GM23338 (cell line): ENCODE data around the gene TOX2. TPM values are rescaled to one million over a fixed set of nuclear protein-coding genes. Genes with fewer than 3 reads are reported as not detected.

Experiments
- ATAC-seq: fragments of 200-7000 bp; cut with Tn5 transposase; 3 replicates; pipeline ENCODE4 v1.9.1; 2020
- DNase-seq: peaks from one replicate; pipeline ENCODE4 v3.0.0-alpha.2; 2015; ENCODE audit warnings: low spot score
- H2AFZ ChIP-seq: fragments of 200-600 bp; sonication (generic); 2 replicates; pipeline ENCODE4 v1.8.0; 2016; ENCODE audit warnings: antibody characterized with exemption, mild to moderate bottlenecking, moderate library complexity
- H3F3A ChIP-seq: fragments of 200-600 bp; sonication (generic); replicated peaks from 2 replicates; pipeline ENCODE4 v1.8.0; 2017; ENCODE audit warnings: antibody characterized with exemption, mixed run types, low read depth
- H3K27ac ChIP-seq: fragments of 200-600 bp; sonication (generic); 2 replicates; pipeline ENCODE4 v1.6.1; 2016; ENCODE audit warnings: low read depth
- H3K27me3 ChIP-seq: fragments of 200-600 bp; sonication (generic); 2 replicates; pipeline ENCODE4 v1.8.0; 2016; ENCODE audit warnings: mild to moderate bottlenecking, mixed run types, moderate library complexity; ENCODE audit not compliant: insufficient read depth
- H3K36me3 ChIP-seq: fragments of 200-600 bp; sonication (generic); 2 replicates; pipeline ENCODE4 v1.8.0; 2016; ENCODE audit warnings: mild to moderate bottlenecking; ENCODE audit not compliant: insufficient read depth
- H3K4me1 ChIP-seq: fragments of 200-600 bp; sonication (generic); 2 replicates; pipeline ENCODE4 v1.8.0; 2016; ENCODE audit warnings: mild to moderate bottlenecking, moderate library complexity; ENCODE audit not compliant: insufficient read depth
- H3K4me2 ChIP-seq: fragments of 200-600 bp; sonication (generic); 2 replicates; pipeline ENCODE4 v1.7.1; 2017; ENCODE audit warnings: mixed run types
- H3K4me3 ChIP-seq: fragments of 200-600 bp; sonication (generic); 2 replicates; pipeline ENCODE4 v1.6.1; 2016; ENCODE audit warnings: mixed run types
- H3K79me2 ChIP-seq: fragments of 200-600 bp; sonication (generic); replicated peaks from 2 replicates; pipeline ENCODE4 v1.8.0; 2017; ENCODE audit warnings: mild to moderate bottlenecking; ENCODE audit not compliant: insufficient read depth
- H3K9me2 ChIP-seq: fragments of 200-600 bp; sonication (generic); 2 replicates; pipeline ENCODE4 v1.8.0; 2017; ENCODE audit not compliant: insufficient read depth
- H4K20me1 ChIP-seq: fragments of 200-600 bp; sonication (generic); replicated peaks from 2 replicates; pipeline ENCODE4 v1.8.0; 2017; ENCODE audit warnings: mild to moderate bottlenecking; ENCODE audit not compliant: insufficient read depth
- H3K27ac Mint-ChIP-seq: 2 replicates; pipeline ENCODE4 v1.8.0; 2020; ENCODE audit warnings: inconsistent platforms, mild to moderate bottlenecking, moderate library complexity, mixed read lengths
- H3K27me3 Mint-ChIP-seq: 3 replicates; pipeline ENCODE4 v1.8.0; 2022; ENCODE audit warnings: low read depth, mild to moderate bottlenecking, moderate library complexity, mixed read lengths, inconsistent platforms; ENCODE audit not compliant: insufficient read depth, poor library complexity
- H3K36me3 Mint-ChIP-seq: 3 replicates; pipeline ENCODE4 v1.8.0; 2021; ENCODE audit warnings: low read depth, mild to moderate bottlenecking, inconsistent platforms, moderate library complexity, mixed read lengths
- H3K4me1 Mint-ChIP-seq: 3 replicates; pipeline ENCODE4 v1.8.0; 2020; ENCODE audit warnings: mild to moderate bottlenecking, inconsistent platforms, mixed read lengths
- H3K4me3 Mint-ChIP-seq: 3 replicates; pipeline ENCODE4 v1.8.0; 2021; ENCODE audit warnings: moderate library complexity, mild to moderate bottlenecking, inconsistent platforms, mixed read lengths
- H3K9me3 Mint-ChIP-seq: 3 replicates; pipeline ENCODE4 v1.8.0; 2020; ENCODE audit warnings: moderate library complexity, mild to moderate bottlenecking, inconsistent platforms, mixed read lengths
- CREB1 ChIP-seq: fragments of 250-450 bp; sonication (Bioruptor Pico); IDR thresholded peaks from 2 replicates; pipeline ENCODE4 v1.5.0; 2020; ENCODE audit warnings: low read depth, mild to moderate bottlenecking, moderate library complexity
- EZH2 ChIP-seq: fragments of 200-600 bp; sonication (generic); IDR thresholded peaks from one replicate; pipeline ENCODE4 v1.8.0; 2017; ENCODE audit warnings: antibody characterized with exemption, mild to moderate bottlenecking, low read depth; ENCODE audit not compliant: unreplicated experiment
- EZH2phosphoT487 ChIP-seq: fragments of 200-600 bp; sonication (generic); IDR thresholded peaks from one replicate; pipeline ENCODE4 v1.8.1; 2018; ENCODE audit warnings: antibody characterized with exemption; ENCODE audit not compliant: unreplicated experiment
- JUNB ChIP-seq: IDR thresholded peaks from one replicate; pipeline ENCODE4 v1.6.1; 2016; ENCODE audit warnings: antibody characterized with exemption; ENCODE audit not compliant: unreplicated experiment
- NANOG ChIP-seq: IDR thresholded peaks from 2 replicates; pipeline ENCODE4 v1.6.1; 2016; ENCODE audit warnings: antibody characterized with exemption, borderline replicate concordance
- POLR2AphosphoS5 ChIP-seq: IDR thresholded peaks from 2 replicates; pipeline ENCODE4 v1.6.1; 2016; ENCODE audit warnings: antibody characterized with exemption, low read depth
- STAT1 ChIP-seq: IDR thresholded peaks from one replicate; pipeline ENCODE4 v1.6.1; 2016; ENCODE audit warnings: antibody characterized with exemption; ENCODE audit not compliant: unreplicated experiment
- ZNF114 ChIP-seq: fragments of 250-450 bp; sonication (Bioruptor Pico); IDR thresholded peaks from 2 replicates; pipeline ENCODE4 v1.5.0; 2020; ENCODE audit warnings: mild to moderate bottlenecking, moderate library complexity
- ZNF331 ChIP-seq: fragments of 250-450 bp; sonication (Bioruptor Pico); IDR thresholded peaks from 2 replicates; pipeline ENCODE4 v1.5.0; 2020; ENCODE audit warnings: low read depth, mild to moderate bottlenecking, moderate library complexity
- polyA plus RNA-seq: library from polyadenylated mRNA; unstranded; fragments of >200 nt; fragmentation: Nextera tagmentation; extraction: Ambion mirVana; gene quantifications from 2 replicates; pipeline ENCODE4 v1.2.1, GENCODE V29; 2016
- total RNA-seq: library from RNA; depleted of rRNA; stranded (reverse); fragments of >200 nt; shearing (Covaris generic); gene quantifications from 2 replicates; pipeline ENCODE4 v1.2.3, GENCODE V29; 2014
- TF ChIP-seq, protein P1 (sequence below): IDR thresholded peaks from 2 replicates; pipeline ENCODE4 v1.6.1; 2016; ENCODE audit warnings: antibody characterized with exemption
- TF ChIP-seq, protein P2 (sequence below): IDR thresholded peaks from one replicate; pipeline ENCODE4 v1.6.1; 2018; ENCODE audit warnings: antibody characterized with exemption; ENCODE audit not compliant: unreplicated experiment
- TF ChIP-seq, protein P3 (sequence below), 2 experiments: fragments of 200-600 bp in 1 of 2; sonication (generic) in 1 of 2; conservative IDR thresholded peaks; 2 replicates each; pipeline versions ENCODE4 v1.5.1 to v1.6.1; 2016 to 2017; ENCODE audit warnings: antibody characterized with exemption in 2 of 2, low read depth in 2 of 2, mild to moderate bottlenecking in 2 of 2, moderate library complexity in 1 of 2
- TF ChIP-seq, protein P4 (sequence below): fragments of 250-450 bp; sonication (Bioruptor Pico); IDR thresholded peaks from 2 replicates; pipeline ENCODE4 v1.5.0; 2020; ENCODE audit warnings: mild to moderate bottlenecking, moderate library complexity

The TOX2 gene
- total and polyA plus RNA-seq, 2 experiments from 2014 or later, result 1.4 to 1.5 TPM

DNA sequence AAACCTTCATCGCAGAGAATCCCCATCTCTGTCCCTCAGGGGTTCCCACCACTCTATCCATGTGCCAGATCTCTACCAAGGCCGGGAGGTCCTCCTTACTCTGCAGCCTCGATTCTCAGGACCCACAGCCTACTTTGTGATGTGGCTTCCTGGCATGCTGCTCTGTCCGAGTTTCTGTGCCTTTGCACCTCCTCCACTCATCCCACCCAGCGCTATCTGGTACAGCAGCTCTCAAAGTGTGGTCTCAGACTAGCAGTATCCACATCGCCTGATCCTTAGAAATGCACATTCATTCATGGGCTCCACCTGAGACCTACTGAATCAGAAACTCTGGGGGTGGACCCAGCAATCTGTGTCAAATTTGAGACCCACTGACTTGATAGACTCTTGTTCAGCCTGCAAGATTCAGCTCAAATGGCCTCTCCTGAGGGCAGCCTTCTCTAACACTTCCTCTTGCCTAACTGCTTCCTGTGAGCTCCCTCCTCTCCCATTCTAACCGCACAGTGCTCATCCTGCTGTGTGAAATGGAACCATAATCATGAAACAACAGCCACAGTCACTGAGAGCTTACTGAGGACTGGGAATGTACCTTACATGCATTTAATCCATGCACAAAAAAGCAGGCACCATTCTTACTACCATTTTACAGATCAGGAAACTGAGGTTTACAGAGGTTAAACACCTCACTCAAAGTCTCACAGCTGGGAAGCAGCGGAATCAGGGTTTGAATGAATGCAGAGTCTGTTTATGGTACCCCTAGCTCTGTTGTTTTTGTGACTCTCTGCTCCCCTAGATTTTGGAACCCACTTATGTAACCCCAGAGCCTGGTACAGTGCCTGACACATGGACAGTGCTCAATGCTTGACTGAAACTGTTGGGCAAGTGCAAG, 202.9 kb downstream of the TOX2 start:
- no peak for ATAC-seq
- H3K27ac ChIP-seq, result no peak overlapping the region
- TF ChIP-seq CREB1 (no peak), JUNB (no peak), ZNF114 (no peak), STAT1 (no peak), POLR2AphosphoS5 (no peak), EZH2 (no peak), NANOG (no peak), ZNF331 (no peak), EZH2phosphoT487 (no peak)
- TF ChIP-seq, protein P1, sequence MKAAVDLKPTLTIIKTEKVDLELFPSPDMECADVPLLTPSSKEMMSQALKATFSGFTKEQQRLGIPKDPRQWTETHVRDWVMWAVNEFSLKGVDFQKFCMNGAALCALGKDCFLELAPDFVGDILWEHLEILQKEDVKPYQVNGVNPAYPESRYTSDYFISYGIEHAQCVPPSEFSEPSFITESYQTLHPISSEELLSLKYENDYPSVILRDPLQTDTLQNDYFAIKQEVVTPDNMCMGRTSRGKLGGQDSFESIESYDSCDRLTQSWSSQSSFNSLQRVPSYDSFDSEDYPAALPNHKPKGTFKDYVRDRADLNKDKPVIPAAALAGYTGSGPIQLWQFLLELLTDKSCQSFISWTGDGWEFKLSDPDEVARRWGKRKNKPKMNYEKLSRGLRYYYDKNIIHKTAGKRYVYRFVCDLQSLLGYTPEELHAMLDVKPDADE, result no peak
- TF ChIP-seq, protein P2, sequence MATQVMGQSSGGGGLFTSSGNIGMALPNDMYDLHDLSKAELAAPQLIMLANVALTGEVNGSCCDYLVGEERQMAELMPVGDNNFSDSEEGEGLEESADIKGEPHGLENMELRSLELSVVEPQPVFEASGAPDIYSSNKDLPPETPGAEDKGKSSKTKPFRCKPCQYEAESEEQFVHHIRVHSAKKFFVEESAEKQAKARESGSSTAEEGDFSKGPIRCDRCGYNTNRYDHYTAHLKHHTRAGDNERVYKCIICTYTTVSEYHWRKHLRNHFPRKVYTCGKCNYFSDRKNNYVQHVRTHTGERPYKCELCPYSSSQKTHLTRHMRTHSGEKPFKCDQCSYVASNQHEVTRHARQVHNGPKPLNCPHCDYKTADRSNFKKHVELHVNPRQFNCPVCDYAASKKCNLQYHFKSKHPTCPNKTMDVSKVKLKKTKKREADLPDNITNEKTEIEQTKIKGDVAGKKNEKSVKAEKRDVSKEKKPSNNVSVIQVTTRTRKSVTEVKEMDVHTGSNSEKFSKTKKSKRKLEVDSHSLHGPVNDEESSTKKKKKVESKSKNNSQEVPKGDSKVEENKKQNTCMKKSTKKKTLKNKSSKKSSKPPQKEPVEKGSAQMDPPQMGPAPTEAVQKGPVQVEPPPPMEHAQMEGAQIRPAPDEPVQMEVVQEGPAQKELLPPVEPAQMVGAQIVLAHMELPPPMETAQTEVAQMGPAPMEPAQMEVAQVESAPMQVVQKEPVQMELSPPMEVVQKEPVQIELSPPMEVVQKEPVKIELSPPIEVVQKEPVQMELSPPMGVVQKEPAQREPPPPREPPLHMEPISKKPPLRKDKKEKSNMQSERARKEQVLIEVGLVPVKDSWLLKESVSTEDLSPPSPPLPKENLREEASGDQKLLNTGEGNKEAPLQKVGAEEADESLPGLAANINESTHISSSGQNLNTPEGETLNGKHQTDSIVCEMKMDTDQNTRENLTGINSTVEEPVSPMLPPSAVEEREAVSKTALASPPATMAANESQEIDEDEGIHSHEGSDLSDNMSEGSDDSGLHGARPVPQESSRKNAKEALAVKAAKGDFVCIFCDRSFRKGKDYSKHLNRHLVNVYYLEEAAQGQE, result no peak
- TF ChIP-seq, protein P3, sequence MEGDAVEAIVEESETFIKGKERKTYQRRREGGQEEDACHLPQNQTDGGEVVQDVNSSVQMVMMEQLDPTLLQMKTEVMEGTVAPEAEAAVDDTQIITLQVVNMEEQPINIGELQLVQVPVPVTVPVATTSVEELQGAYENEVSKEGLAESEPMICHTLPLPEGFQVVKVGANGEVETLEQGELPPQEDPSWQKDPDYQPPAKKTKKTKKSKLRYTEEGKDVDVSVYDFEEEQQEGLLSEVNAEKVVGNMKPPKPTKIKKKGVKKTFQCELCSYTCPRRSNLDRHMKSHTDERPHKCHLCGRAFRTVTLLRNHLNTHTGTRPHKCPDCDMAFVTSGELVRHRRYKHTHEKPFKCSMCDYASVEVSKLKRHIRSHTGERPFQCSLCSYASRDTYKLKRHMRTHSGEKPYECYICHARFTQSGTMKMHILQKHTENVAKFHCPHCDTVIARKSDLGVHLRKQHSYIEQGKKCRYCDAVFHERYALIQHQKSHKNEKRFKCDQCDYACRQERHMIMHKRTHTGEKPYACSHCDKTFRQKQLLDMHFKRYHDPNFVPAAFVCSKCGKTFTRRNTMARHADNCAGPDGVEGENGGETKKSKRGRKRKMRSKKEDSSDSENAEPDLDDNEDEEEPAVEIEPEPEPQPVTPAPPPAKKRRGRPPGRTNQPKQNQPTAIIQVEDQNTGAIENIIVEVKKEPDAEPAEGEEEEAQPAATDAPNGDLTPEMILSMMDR (conservative IDR thresholded peaks at IDR 0.05; ENCODE audit: low read depth in 2 of 2), result no peak
- TF ChIP-seq, protein P4, sequence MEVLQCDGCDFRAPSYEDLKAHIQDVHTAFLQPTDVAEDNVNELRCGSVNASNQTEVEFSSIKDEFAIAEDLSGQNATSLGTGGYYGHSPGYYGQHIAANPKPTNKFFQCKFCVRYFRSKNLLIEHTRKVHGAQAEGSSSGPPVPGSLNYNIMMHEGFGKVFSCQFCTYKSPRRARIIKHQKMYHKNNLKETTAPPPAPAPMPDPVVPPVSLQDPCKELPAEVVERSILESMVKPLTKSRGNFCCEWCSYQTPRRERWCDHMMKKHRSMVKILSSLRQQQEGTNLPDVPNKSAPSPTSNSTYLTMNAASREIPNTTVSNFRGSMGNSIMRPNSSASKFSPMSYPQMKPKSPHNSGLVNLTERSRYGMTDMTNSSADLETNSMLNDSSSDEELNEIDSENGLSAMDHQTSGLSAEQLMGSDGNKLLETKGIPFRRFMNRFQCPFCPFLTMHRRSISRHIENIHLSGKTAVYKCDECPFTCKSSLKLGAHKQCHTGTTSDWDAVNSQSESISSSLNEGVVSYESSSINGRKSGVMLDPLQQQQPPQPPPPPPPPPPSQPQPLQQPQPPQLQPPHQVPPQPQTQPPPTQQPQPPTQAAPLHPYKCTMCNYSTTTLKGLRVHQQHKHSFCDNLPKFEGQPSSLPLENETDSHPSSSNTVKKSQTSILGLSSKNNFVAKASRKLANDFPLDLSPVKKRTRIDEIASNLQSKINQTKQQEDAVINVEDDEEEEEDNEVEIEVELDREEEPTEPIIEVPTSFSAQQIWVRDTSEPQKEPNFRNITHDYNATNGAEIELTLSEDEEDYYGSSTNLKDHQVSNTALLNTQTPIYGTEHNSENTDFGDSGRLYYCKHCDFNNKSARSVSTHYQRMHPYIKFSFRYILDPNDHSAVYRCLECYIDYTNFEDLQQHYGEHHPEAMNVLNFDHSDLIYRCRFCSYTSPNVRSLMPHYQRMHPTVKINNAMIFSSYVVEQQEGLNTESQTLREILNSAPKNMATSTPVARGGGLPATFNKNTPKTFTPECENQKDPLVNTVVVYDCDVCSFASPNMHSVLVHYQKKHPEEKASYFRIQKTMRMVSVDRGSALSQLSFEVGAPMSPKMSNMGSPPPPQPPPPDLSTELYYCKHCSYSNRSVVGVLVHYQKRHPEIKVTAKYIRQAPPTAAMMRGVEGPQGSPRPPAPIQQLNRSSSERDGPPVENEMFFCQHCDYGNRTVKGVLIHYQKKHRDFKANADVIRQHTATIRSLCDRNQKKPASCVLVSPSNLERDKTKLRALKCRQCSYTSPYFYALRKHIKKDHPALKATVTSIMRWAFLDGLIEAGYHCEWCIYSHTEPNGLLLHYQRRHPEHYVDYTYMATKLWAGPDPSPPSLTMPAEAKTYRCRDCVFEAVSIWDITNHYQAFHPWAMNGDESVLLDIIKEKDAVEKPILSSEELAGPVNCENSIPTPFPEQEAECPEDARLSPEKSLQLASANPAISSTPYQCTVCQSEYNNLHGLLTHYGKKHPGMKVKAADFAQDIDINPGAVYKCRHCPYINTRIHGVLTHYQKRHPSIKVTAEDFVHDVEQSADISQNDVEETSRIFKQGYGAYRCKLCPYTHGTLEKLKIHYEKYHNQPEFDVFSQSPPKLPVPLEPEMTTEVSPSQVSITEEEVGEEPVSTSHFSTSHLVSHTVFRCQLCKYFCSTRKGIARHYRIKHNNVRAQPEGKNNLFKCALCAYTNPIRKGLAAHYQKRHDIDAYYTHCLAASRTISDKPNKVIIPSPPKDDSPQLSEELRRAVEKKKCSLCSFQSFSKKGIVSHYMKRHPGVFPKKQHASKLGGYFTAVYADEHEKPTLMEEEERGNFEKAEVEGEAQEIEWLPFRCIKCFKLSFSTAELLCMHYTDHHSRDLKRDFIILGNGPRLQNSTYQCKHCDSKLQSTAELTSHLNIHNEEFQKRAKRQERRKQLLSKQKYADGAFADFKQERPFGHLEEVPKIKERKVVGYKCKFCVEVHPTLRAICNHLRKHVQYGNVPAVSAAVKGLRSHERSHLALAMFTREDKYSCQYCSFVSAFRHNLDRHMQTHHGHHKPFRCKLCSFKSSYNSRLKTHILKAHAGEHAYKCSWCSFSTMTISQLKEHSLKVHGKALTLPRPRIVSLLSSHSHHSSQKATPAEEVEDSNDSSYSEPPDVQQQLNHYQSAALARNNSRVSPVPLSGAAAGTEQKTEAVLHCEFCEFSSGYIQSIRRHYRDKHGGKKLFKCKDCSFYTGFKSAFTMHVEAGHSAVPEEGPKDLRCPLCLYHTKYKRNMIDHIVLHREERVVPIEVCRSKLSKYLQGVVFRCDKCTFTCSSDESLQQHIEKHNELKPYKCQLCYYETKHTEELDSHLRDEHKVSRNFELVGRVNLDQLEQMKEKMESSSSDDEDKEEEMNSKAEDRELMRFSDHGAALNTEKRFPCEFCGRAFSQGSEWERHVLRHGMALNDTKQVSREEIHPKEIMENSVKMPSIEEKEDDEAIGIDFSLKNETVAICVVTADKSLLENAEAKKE (CRISPR knock-in tag), result no peak
- no peaks in the 10 kb centered on the region for H3K27me3 ChIP-seq
- no peak for DNase-seq
- peaks cover 4% of the 10 kb centered on the region for H3K27me3 Mint-ChIP-seq
- no peak overlapping the region for H3K4me3 Mint-ChIP-seq
- no peaks in the 10 kb centered on the region for H3K36me3 Mint-ChIP-seq
- H3K9me3 Mint-ChIP-seq, result no peaks in the 10 kb centered on the region
- H3K27ac Mint-ChIP-seq, result no peak overlapping the region; the same call in 1 of the 2 replicates
- no peaks in the 10 kb centered on the region for H3K9me2 ChIP-seq
- H3F3A ChIP-seq, result no peaks in the 10 kb centered on the region
- H3K4me1 ChIP-seq, result no peaks in the 10 kb centered on the region
- peak overlapping the region; percentile 65 for H2AFZ ChIP-seq
- H4K20me1 ChIP-seq, result no peaks in the 10 kb centered on the region
- no peaks in the 10 kb centered on the region for H3K79me2 ChIP-seq
- H3K4me1 Mint-ChIP-seq, result peaks cover 2% of the 10 kb centered on the region; the same call in 1 of the 3 replicates
- no peaks in the 10 kb centered on the region for H3K36me3 ChIP-seq
- H3K4me3 ChIP-seq, result no peak overlapping the region
- no peak overlapping the region for H3K4me2 ChIP-seq
